Stimulated activated CD4-positive, alpha-beta T cell treated with anti-CD3 and anti-CD28 coated beads, Interleukin-15, amount 100 ng/mL, for 24 hours (primary cell): Measurements from ENCODE around the gene ARHGEF10L.
"Not testable (repeated sequence)": the region's sequence is repeated elsewhere in the genome, so short reads cannot be mapped to it uniquely, and the experiment has no call there.

ENCODE experiments used
- DNase-seq: peaks from one replicate; pipeline ENCODE4 v3.0.0-alpha.2; 2020

ARHGEF10L gene

DNA sequence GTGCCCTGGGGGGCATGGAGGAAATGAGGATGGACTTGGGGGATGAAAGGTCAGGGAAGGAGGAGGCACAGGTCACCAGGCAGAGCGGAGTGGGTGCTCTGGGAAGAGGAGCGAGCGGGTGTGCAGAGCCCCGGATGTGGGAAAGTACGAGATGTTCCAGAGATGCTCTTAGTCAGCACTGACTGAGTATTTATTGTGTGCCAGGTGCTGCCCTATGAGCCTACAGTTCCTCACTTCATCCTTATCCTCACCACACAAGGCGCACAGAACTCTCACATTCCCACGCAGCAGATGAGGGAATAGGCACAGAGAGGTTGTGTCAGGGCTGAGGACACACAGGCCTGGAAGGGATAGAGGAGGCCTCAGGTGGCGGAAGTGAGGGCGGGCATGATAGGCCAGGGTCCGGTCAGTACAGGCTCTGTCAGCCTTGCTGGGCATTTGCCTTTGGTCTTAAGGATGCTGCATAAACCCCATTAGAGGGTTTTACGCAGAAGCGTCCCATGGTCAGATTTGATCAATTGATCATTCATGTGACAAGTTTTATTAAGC is 77.3 kb downstream of the ARHGEF10L start:
- no peak for DNase-seq

GRCh38 chr1:17617787-17618557 is 78.5 kb downstream of the ARHGEF10L start:
- no peak for DNase-seq

DNA sequence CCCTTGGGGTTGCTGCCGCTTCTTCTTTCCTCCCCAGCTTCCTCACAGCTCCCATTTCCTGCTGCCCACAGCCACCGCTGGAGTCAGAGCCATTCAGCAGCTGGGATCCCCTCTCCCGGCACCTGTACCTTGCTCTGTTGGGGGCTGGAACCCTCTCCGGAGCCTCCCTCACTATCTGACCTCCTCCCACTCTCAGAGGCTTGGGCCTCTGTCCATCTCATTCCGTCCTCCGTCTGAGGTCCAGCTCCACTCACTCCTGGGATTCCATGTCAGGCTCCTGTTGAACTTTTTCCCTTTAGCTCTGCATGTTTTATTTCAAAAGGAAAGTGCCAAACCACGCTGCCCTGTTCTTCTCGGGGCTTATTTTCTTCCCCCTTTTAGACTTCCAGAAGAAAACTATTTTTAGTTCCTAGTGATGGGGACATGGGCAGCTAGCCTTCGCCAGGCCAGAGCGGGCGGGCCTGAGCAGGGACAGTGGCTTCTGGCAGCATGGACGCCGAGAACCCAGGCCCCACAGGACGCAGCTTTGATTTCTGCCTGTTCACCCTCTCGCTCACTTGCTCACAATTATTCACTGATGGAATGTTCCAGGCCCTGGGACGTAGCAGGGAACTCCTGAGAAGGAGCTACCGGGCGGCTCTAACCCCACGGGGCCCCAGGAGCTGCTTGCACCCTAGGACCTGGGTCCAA is 79.2 kb downstream of the ARHGEF10L start:
- no peak for DNase-seq

GRCh38 chr1:17620448-17620847 is 81.0 kb downstream of the ARHGEF10L start:
- DNase-seq: no peak

- no peak for DNase-seq
Observed at GRCh38 chr1:17621691-17622090, 82.2 kb downstream of the ARHGEF10L start.

DNA sequence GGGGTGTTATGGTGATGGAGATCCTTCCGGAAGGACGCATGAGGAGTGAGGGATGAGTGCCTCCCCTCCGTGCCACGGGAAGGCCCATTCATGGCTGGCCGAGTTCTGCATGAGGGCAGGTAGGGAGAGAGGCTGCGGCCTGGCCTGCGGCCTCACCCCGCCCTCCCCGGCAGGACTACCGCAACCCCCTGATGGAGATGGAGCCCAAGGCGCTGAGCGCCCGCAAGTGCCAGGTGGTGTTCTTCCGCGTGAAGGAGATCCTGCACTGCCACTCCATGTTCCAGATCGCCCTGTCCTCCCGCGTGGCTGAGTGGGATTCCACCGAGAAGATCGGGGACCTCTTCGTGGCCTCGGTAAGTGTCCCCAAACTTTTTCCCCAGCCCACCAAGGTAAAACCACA is 83.3 kb downstream of the ARHGEF10L start:
- no peak for DNase-seq

DNA sequence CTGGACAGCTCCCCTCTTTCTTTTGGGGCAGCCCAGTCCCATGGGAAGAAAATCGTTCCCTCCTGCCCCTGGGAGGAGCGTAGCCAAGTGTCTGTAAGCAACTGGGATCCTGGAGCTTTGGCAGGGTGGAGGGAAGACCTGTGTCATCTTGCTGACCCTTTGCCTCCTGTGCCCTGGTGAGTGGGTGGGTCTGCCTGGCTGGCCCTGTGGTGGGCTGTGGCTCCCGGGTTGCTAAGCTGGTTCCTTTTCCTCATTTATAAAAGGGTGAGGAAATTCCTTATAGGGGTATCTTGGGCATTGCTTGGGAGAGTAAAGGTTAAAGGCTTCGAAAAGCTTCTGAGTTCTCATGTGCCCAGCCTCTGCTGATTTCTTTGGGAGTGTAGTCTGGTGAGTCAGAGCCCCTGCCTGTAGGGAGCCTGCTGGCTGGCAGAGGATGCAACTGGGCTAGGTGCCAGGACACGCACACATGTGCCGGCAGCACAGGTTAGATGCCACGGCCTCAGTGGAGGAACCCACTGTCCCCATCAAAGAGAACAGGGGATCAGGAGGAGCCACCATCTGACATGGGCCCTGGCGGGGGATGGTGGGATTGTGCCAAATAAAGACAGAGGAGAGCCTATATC is 85.2 kb downstream of the ARHGEF10L start:
- no peak for DNase-seq

- DNase-seq: no peak
Observed at GRCh38 chr1:17627239-17628052, 87.9 kb downstream of the ARHGEF10L start.

- not testable (repeated sequence) for DNase-seq
Observed at GRCh38 chr1:17629046-17629445, 89.5 kb downstream of the ARHGEF10L start.

DNA sequence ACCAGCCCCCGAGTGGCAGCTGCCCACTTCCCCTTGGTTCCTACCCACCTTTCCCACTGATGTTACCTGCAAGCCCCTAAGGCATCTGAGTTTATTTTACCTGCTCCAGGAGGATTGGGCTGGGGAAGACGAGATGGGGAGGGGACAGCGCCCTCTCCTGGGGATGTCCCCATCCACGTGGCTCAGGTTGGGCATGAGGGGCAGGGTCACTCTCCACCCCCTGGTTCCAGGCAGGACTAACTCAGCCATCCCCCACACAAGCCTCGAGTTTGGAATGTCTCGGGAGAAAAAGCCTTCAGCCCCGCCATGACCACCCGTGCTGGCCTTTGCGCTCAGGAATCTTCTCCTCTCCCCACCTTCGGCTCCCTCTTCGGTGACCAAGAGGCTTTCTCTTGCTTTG is 90.0 kb downstream of the ARHGEF10L start:
- DNase-seq: no peak

GRCh38 chr1:17630048-17630830 is 90.7 kb downstream of the ARHGEF10L start:
- DNase-seq: no peak

DNA sequence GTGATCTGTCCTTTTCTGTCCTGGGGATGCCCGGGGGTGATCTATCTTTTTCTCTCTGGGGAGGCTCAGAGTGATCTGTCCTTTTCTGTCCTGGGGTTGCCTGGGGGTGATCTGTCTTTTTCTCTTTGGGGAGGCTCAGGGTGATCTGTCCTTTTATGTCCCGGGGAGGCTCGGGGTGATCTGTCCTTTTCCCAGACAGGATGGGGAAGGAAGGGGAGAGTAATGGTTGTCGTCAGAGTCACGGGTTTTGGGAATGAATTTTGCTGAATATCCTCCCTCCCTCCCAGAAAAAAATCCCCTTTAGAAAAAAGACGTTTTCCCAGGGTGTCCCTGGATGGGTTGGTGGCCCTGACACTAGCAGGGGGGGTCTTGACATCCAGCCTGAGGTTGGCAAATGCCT is 91.5 kb downstream of the ARHGEF10L start:
- no peak for DNase-seq

GRCh38 chr1:17631410-17631809 is 91.9 kb downstream of the ARHGEF10L start:
- no peak for DNase-seq

DNA sequence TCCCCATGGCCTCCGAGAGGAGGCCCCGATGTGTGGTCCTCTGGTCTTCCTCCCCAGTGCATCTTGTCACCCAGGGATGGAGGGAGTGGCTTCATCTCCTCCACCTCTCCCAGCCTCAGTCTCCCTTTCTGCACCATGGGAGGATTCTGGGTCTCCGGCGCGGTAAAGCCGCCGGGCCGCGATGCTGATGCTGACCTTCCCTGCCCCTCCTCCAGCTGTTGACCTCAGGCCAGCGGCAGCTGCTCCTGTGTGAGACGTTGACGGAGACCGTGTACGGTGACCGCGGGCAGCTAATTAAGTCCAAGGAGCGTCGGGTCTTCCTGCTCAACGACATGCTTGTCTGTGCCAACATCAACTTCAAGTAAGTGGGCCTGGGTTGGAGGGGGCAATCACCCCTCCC is 92.6 kb downstream of the ARHGEF10L start:
- DNase-seq: no peak

DNA sequence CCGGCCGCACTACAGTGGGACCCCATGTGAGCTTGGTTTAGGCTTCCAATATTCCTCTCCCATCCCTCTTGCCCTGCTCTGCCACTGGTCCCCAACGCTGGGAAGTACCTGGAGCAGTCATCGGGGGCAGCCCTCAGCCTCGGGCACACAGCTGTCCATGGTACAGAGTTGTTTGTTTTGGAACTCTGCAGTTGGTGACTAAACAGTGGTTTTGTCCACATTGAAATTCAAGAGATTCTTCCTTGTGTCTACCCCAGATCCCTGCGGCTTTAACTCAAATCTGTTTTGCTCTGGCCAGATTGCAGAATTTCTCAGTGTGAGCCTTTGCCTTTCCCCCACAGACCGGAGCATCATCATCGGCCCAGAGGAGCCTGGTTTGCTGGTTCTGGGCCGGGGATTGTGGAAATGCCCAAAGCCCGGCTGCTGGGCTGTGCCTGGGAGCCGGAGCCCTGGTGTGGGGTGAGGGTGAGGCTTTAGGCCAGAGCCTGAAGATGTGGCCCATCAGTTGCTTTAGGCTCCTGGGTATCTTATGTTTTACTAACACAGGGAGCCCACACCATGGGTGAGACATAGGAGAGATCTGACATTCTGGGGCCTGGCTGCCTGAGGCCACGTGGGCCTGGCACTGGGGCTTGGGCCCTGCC is 93.2 kb downstream of the ARHGEF10L start:
- DNase-seq: no peak

- no peak for DNase-seq
Observed at GRCh38 chr1:17633654-17634053, 94.2 kb downstream of the ARHGEF10L start.

GRCh38 chr1:17635276-17635675 is 95.8 kb downstream of the ARHGEF10L start:
- no peak for DNase-seq

GRCh38 chr1:17635811-17636210 is 96.3 kb downstream of the ARHGEF10L start:
- no peak for DNase-seq

GRCh38 chr1:17636612-17637011 is 97.1 kb downstream of the ARHGEF10L start:
- DNase-seq: no peak

GRCh38 chr1:17637055-17637454 is 97.6 kb downstream of the ARHGEF10L start:
- no peak for DNase-seq

DNA sequence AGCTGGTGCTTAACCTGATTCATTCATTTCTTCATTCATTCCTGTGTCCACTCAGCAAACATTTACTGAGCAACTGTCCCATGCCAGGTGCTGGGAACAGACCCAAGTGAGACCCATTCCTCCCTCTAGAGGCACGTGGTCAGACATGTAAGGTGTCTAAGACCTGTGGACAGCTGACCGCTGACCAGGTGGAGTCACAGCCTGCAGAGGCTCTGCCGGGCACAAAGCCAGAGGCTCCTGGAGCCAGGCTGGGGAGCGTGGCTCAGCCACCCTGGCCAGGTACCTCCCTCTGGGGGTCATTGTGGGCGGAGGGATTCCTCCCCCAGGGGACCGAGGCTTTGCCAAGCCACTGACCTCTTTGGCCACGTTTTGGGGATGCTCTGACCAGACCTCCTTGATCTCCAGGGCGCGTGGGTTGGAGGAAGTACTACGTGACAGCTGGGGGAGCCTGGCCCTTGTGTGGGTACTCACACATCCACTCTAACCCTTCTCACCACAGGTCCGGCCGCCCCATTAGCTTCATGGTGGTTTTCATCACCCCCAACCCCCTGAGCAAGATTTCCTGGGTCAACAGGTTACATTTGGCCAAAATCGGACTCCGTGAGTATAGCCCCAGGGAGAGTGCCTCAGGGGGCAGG is 100.3 kb downstream of the ARHGEF10L start:
- no peak for DNase-seq
